Vagina (tissue), 2 donors: Measurements from ENCODE around the gene RGMB. TPM values are rescaled to one million over a fixed set of nuclear protein-coding genes. Genes with fewer than 3 reads are reported as not detected.

ENCODE experiments used
- DNase-seq, 2 donors: peaks; one replicate each; pipeline ENCODE4 v3.0.0-alpha.2; 2017; ENCODE audit errors: extremely low spot score in 2 of 2
- H3K27ac ChIP-seq: fragments of 200-600 bp; sonication (generic); one replicate; pipeline ENCODE4 v1.5.1; 2019
- H3K27me3 ChIP-seq: fragments of 200-600 bp; sonication (generic); one replicate; pipeline ENCODE4 v1.5.1; 2019
- H3K36me3 ChIP-seq, 2 donors: fragments of 200-600 bp; sonication (generic); one replicate each; pipeline ENCODE4 v1.5.1; 2017 to 2019
- H3K4me1 ChIP-seq: fragments of 200-600 bp; sonication (generic); one replicate; pipeline ENCODE4 v1.5.1; 2019
- H3K4me3 ChIP-seq, 2 donors: fragments of 200-600 bp; sonication (generic); 1 replicate in 1 of 2; 2 replicates in 1 of 2; pipeline ENCODE4 v1.5.1; 2016 to 2019
- H3K9me3 ChIP-seq: fragments of 200-600 bp; sonication (generic); one replicate; pipeline ENCODE4 v1.5.1; 2019
- POLR2A ChIP-seq, 2 donors: fragments of 450-650 bp; IDR thresholded peaks; one replicate each; pipeline ENCODE4 v1.6.1; 2017; ENCODE audit warnings: antibody characterized with exemption in 2 of 2, mild to moderate bottlenecking in 2 of 2, moderate library complexity in 2 of 2
- POLR2AphosphoS5 ChIP-seq, 2 donors: sonication (generic); formaldehyde crosslinking; IDR thresholded peaks; one replicate each; pipeline ENCODE4 v1.9.0; 2017; ENCODE audit warnings: antibody characterized with exemption in 2 of 2, mild to moderate bottlenecking in 2 of 2, low read depth in 1 of 2; ENCODE audit not compliant: insufficient read depth in 1 of 2
- intact Hi-C: fragments of 100-400 bp; cut with DNase I; formaldehyde crosslinking; loops from one replicate; pipeline ENCODE4 v1.15.1; 2023
- total RNA-seq: library from RNA; depleted of rRNA; stranded (reverse); fragments of >200 nt; gene quantifications from one replicate; pipeline ENCODE4 v1.2.3, GENCODE V29; 2016
- TF ChIP-seq, protein P1 (sequence below), 3 experiments: fragments of 450-650 bp in 2 of 3; fragments of 200-600 bp in 1 of 3; sonication (generic) in 1 of 3; IDR thresholded peaks; one replicate each; pipeline ENCODE4 v1.5.1; 2017 to 2019; ENCODE audit warnings: antibody characterized with exemption in 3 of 3, mild to moderate bottlenecking in 2 of 3, moderate library complexity in 2 of 3

Gene RGMB
- total RNA-seq, 1 donor from 2014 or later: 39.0 TPM

DNA sequence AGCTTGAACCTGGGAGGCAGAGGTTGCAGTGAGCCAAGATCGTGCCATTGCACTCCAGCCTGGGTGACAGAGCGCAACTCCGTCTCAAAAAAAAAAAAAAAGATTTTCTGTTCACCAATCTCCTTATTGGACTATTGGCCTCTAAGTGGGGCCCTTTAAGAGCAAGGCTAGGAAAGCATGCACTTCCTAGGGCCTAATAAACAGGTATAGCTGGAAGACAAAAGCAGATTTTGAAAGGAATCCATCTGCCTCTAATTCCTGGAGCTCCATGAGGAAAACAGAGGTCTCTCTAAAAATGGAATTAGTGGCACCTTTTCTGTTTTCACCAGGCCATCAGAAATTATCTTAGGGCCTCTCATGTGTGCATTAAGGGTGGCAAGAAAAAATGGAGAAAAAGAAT is 70.0 kb downstream of the RGMB start:
- Histone ChIP-seq H3K36me3 (no peaks in the 10 kb centered on the region), H3K9me3 (no peaks in the 10 kb centered on the region), H3K27ac (no peak overlapping the region), H3K4me1 (no peaks in the 10 kb centered on the region), H3K27me3 (no peaks in the 10 kb centered on the region), H3K4me3 (no peak overlapping the region)
- intact Hi-C loops: no loop called here
- DNase-seq: no peak
- TF ChIP-seq, protein P1, sequence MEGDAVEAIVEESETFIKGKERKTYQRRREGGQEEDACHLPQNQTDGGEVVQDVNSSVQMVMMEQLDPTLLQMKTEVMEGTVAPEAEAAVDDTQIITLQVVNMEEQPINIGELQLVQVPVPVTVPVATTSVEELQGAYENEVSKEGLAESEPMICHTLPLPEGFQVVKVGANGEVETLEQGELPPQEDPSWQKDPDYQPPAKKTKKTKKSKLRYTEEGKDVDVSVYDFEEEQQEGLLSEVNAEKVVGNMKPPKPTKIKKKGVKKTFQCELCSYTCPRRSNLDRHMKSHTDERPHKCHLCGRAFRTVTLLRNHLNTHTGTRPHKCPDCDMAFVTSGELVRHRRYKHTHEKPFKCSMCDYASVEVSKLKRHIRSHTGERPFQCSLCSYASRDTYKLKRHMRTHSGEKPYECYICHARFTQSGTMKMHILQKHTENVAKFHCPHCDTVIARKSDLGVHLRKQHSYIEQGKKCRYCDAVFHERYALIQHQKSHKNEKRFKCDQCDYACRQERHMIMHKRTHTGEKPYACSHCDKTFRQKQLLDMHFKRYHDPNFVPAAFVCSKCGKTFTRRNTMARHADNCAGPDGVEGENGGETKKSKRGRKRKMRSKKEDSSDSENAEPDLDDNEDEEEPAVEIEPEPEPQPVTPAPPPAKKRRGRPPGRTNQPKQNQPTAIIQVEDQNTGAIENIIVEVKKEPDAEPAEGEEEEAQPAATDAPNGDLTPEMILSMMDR (IDR thresholded peaks at IDR 0.05): no peak
- TF ChIP-seq POLR2A (IDR thresholded peaks at IDR 0.05) (no peak), POLR2AphosphoS5 (IDR thresholded peaks at IDR 0.05; ENCODE audit: insufficient read depth in 1 of 2, low read depth in 1 of 2) (no peak)

DNA sequence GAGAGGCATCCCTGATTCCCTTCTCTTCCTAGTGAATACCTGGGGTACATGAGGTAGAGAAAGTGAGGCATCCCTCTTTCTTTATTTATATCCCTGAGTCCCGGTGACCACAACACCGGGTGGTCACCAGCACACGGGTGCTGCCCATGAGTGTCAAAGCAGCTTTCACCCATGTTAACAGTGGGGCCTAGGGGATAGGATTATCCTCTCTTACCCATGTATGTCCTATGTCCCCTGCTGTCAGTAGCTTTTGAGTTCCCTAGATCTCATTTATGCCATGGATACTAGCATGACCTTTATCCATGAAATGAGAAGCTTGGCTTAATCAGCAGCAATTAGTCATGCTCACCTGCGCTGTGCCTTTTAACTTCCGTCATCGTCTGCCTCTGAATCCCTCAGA is 71.4 kb downstream of the RGMB start:
- intact Hi-C loops: no loop called here

DNA sequence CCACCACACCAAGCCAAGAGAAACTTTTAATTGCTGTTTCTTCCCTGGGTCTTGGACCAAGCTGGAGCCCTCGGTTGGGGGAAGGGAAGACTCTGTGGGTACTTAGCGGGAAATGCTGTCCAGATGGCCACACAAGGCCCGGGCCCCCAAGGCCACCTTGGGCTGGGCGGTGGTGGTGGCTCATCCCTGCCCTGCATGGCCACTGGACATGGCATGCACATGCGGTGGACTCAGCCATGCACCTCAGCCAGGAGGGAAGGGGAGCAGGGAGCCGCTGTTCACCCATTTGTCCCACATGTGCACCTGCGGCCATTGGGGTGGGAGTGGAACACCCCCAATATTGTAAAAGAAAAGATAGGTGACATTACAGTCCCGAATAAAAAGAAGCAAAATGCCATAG is 72.4 kb downstream of the RGMB start:
- no peak for DNase-seq
- no peaks in the 10 kb centered on the region for H3K27me3 ChIP-seq
- no peaks in the 10 kb centered on the region for H3K9me3 ChIP-seq
- intact Hi-C loops: no loop called here
- H3K4me3 ChIP-seq: no peak overlapping the region
- no peaks in the 10 kb centered on the region for H3K36me3 ChIP-seq
- no peaks in the 10 kb centered on the region for H3K4me1 ChIP-seq
- no peak for TF ChIP-seq POLR2A (IDR thresholded peaks at IDR 0.05)
- no peak for TF ChIP-seq POLR2AphosphoS5 (IDR thresholded peaks at IDR 0.05; ENCODE audit: insufficient read depth in 1 of 2, low read depth in 1 of 2)
- TF ChIP-seq, protein P1 (IDR thresholded peaks at IDR 0.05): no peak
- no peak overlapping the region for H3K27ac ChIP-seq

More for the DNA sequence above, 71.4 kb downstream of the RGMB start:
- no peak overlapping the region for H3K27ac ChIP-seq
- H3K36me3 ChIP-seq: no peaks in the 10 kb centered on the region
- H3K4me3 ChIP-seq: no peak overlapping the region
- H3K9me3 ChIP-seq: no peaks in the 10 kb centered on the region
- no peaks in the 10 kb centered on the region for H3K4me1 ChIP-seq
- H3K27me3 ChIP-seq: no peaks in the 10 kb centered on the region
- TF ChIP-seq, protein P1 (IDR thresholded peaks at IDR 0.05): no peak
- TF ChIP-seq POLR2AphosphoS5 (IDR thresholded peaks at IDR 0.05; ENCODE audit: insufficient read depth in 1 of 2, low read depth in 1 of 2): no peak
- no peak for TF ChIP-seq POLR2A (IDR thresholded peaks at IDR 0.05)
- no peak for DNase-seq

Other genes with a start within 250 kb of the RGMB start
- 81.5 TPM for gene CHD1, start 155.3 kb downstream of the RGMB start, total RNA-seq